ENCODE results near the gene DPH3. TPM values are rescaled to one million over a fixed set of nuclear protein-coding genes. Genes with fewer than 3 reads are reported as not detected.

DPH3 gene
- total RNA-seq, 4 donors from 2014 or later = 18.2 to 24.2 (median 19.3) TPM

GRCh38 chr3:16290007-16290826 is 25.5 kb upstream of the DPH3 start:
- H3K4me1 ChIP-seq = no peaks in the 10 kb centered on the region
- no peaks in the 10 kb centered on the region for H3K27me3 ChIP-seq
- intact Hi-C loops (cut with DNase I; ENCODE audit: low total_unique reads) = loop anchor here (10.0 kb wide), 2 partner anchors 225 to 255 kb away; partner anchors contain the start of gene RFTN1
- H3K4me3 ChIP-seq = no peak overlapping the region
- no peaks in the 10 kb centered on the region for H3K9me3 ChIP-seq
- no peaks in the 10 kb centered on the region for H3K36me3 ChIP-seq
- TF ChIP-seq CTCF (IDR thresholded peaks at IDR 0.05) (peak; percentile 79 to 88 (median 82)), POLR2A (IDR thresholded peaks at IDR 0.05) (no peak)
- peak overlapping the region in 1 of 2 donors; percentile 13 for H3K27ac ChIP-seq
- peak; percentile 45 to 67 for DNase-seq

- Histone ChIP-seq H3K4me3 (no peak overlapping the region), H3K9me3 (no peaks in the 10 kb centered on the region), H3K36me3 (no peaks in the 10 kb centered on the region), H3K4me1 (no peaks in the 10 kb centered on the region), H3K27ac (no peak overlapping the region), H3K27me3 (no peaks in the 10 kb centered on the region)
- DNase-seq = no peak
- intact Hi-C loops (cut with DNase I; ENCODE audit: low total_unique reads) = no loop called here
- no peak for TF ChIP-seq CTCF (IDR thresholded peaks at IDR 0.05)
- TF ChIP-seq POLR2A (IDR thresholded peaks at IDR 0.05) = no peak
Observed at GRCh38 chr3:16289144-16289889, 24.6 kb upstream of the DPH3 start.

GRCh38 chr3:16288664-16289063 is 23.9 kb upstream of the DPH3 start:
- Histone ChIP-seq H3K27ac (no peak overlapping the region), H3K36me3 (no peaks in the 10 kb centered on the region), H3K27me3 (no peaks in the 10 kb centered on the region), H3K9me3 (no peaks in the 10 kb centered on the region), H3K4me3 (no peak overlapping the region), H3K4me1 (no peaks in the 10 kb centered on the region)
- intact Hi-C loops (cut with DNase I; ENCODE audit: low total_unique reads) = no loop called here
- DNase-seq = no peak
- TF ChIP-seq POLR2A (IDR thresholded peaks at IDR 0.05) (no peak), CTCF (IDR thresholded peaks at IDR 0.05) (no peak)

GRCh38 chr3:16286751-16287543 is 22.2 kb upstream of the DPH3 start:
- intact Hi-C loops (cut with DNase I; ENCODE audit: low total_unique reads) = no loop called here

GRCh38 chr3:16286161-16286560 is 21.4 kb upstream of the DPH3 start:
- H3K27me3 ChIP-seq = no peaks in the 10 kb centered on the region
- no peaks in the 10 kb centered on the region for H3K36me3 ChIP-seq
- H3K9me3 ChIP-seq = no peaks in the 10 kb centered on the region
- H3K27ac ChIP-seq = no peak overlapping the region
- DNase-seq = no peak
- no peak overlapping the region for H3K4me3 ChIP-seq
- intact Hi-C loops (cut with DNase I; ENCODE audit: low total_unique reads) = no loop called here
- TF ChIP-seq CTCF (IDR thresholded peaks at IDR 0.05) (no peak), POLR2A (IDR thresholded peaks at IDR 0.05) (no peak)
- no peaks in the 10 kb centered on the region for H3K4me1 ChIP-seq

More at GRCh38 chr3:16286751-16287543, 22.2 kb upstream of the DPH3 start:
- Histone ChIP-seq H3K9me3 (no peaks in the 10 kb centered on the region), H3K4me1 (no peaks in the 10 kb centered on the region), H3K27me3 (no peaks in the 10 kb centered on the region), H3K36me3 (no peaks in the 10 kb centered on the region), H3K4me3 (no peak overlapping the region), H3K27ac (peak overlapping the region in 1 of 2 donors; percentile 19)
- DNase-seq = no peak
- TF ChIP-seq POLR2A (IDR thresholded peaks at IDR 0.05) = no peak
